H1 (cell line): Measurements from ENCODE around the gene EFR3B. TPM values are rescaled to one million over a fixed set of nuclear protein-coding genes. Genes with fewer than 3 reads are reported as not detected.

ENCODE experiments used
- CTCF ChIA-PET: fragments of 300-600 bp; sonication (Branson Sonifier 250); formaldehyde crosslinking; loops from one replicate; lab custom pipeline; 2021; ENCODE audit not compliant: partially characterized antibody; lab: Charles Lee
- POLR2A ChIA-PET: fragments of 300-600 bp; sonication (Branson Sonifier 250); formaldehyde crosslinking; loops from one replicate; lab custom pipeline; 2021; ENCODE audit warnings: inconsistent platforms; ENCODE audit not compliant: partially characterized antibody; lab: Charles Lee
- DNase-seq, 2 experiments: peaks; one replicate each; pipeline versions ENCODE4 v3.0.0 to v3.0.0-alpha.2; 2010 to 2022; ENCODE audit warnings: low spot score in 2 of 2, low read depth in 1 of 2, mixed read lengths in 1 of 2
- FAIRE-seq: peaks from 2 replicates; lab custom pipeline; 2011; peaks lifted over from hg19 to GRCh38; lab: Jason Lieb, UNC
- H2AFZ ChIP-seq: 2 replicates; pipeline ENCODE4 v1.8.1; 2012; ENCODE audit warnings: low read length, inconsistent platforms
- H2AK5ac ChIP-seq: 2 replicates; pipeline ENCODE4 v1.6.1; 2013; ENCODE audit warnings: low read depth, low read length
- H2BK120ac ChIP-seq: replicated peaks from 2 replicates; pipeline ENCODE3; 2013; ENCODE audit warnings: low read depth, low read length, inconsistent platforms
- H2BK12ac ChIP-seq: 2 replicates; pipeline ENCODE4 v1.6.1; 2013; ENCODE audit warnings: low read depth, low read length
- H2BK15ac ChIP-seq: 2 replicates; pipeline ENCODE4 v1.6.1; 2013; ENCODE audit warnings: low read length
- H2BK20ac ChIP-seq: 2 replicates; pipeline ENCODE4 v1.6.1; 2013; ENCODE audit warnings: low read length
- H2BK5ac ChIP-seq: 2 replicates; pipeline ENCODE4 v1.6.1; 2013; ENCODE audit warnings: low read depth, low read length
- H3K14ac ChIP-seq: 2 replicates; pipeline ENCODE4 v1.6.1; 2013; ENCODE audit warnings: inconsistent platforms; ENCODE audit not compliant: insufficient read length
- H3K18ac ChIP-seq: 2 replicates; pipeline ENCODE4 v1.6.1; 2013; ENCODE audit warnings: low read length; ENCODE audit errors: extremely low read depth
- H3K23ac ChIP-seq: 2 replicates; pipeline ENCODE4 v1.6.1; 2013; ENCODE audit warnings: inconsistent platforms; ENCODE audit not compliant: insufficient read length
- H3K23me2 ChIP-seq: 2 replicates; pipeline ENCODE4 v1.6.1; 2013; ENCODE audit warnings: low read depth, low read length
- H3K27ac ChIP-seq: 2 replicates; pipeline ENCODE4 v1.6.1; 2011; ENCODE audit warnings: low read depth, low read length, inconsistent platforms
- H3K27me3 ChIP-seq, 4 experiments: replicated peaks in 1 of 4; 1 replicate in 1 of 4; 2 replicates in 3 of 4; pipeline versions ENCODE4 v1.6.1 to v1.8.1; 2011 to 2013; ENCODE audit warnings: low read length in 3 of 4, mild to moderate bottlenecking in 3 of 4, inconsistent platforms in 2 of 4, mixed read lengths in 2 of 4, moderate library complexity in 1 of 4; ENCODE audit not compliant: control insufficient read depth in 3 of 4, insufficient read depth in 3 of 4; ENCODE audit errors: extremely low read depth in 1 of 4
- H3K36me3 ChIP-seq, 4 experiments: 2 replicates each; pipeline versions ENCODE4 v1.6.1 to v1.8.1; 2011 to 2013; ENCODE audit warnings: mild to moderate bottlenecking in 4 of 4, low read length in 3 of 4, moderate library complexity in 2 of 4, control low read depth in 1 of 4, inconsistent platforms in 1 of 4; ENCODE audit not compliant: insufficient read depth in 4 of 4, control insufficient read depth in 2 of 4
- H3K4ac ChIP-seq: replicated peaks from 2 replicates; pipeline ENCODE3; 2013; ENCODE audit warnings: low read length, low read depth, mixed read lengths, inconsistent platforms; ENCODE audit not compliant: insufficient read length
- H3K4me1 ChIP-seq, 4 experiments: replicated peaks in 1 of 4; 1 replicate in 1 of 4; 2 replicates in 3 of 4; pipeline versions ENCODE4 v1.6.1 to v1.8.1; 2011 to 2013; ENCODE audit warnings: low read length in 3 of 4, inconsistent platforms in 2 of 4, mixed read lengths in 1 of 4; ENCODE audit not compliant: insufficient read depth in 4 of 4, control insufficient read depth in 3 of 4
- H3K4me2 ChIP-seq, 2 experiments: 2 replicates each; pipeline versions ENCODE4 v1.6.1 to v1.8.1; 2011 to 2013; ENCODE audit warnings: low read depth in 2 of 2, low read length in 2 of 2, control low read depth in 1 of 2, inconsistent platforms in 1 of 2, mild to moderate bottlenecking in 1 of 2; ENCODE audit not compliant: insufficient read depth in 1 of 2
- H3K4me3 ChIP-seq, 4 experiments: fragments of 200-600, 300-600 bp in 1 of 4; sonication (generic), shearing (Covaris generic), sonication (Bioruptor Twin) in 1 of 4; 2 replicates each; pipeline versions ENCODE4 v1.5.1 to v1.8.1; 2011 to 2016; ENCODE audit warnings: low read length in 4 of 4, low read depth in 3 of 4, control low read depth in 2 of 4, inconsistent platforms in 2 of 4, mild to moderate bottlenecking in 2 of 4, mixed read lengths in 1 of 4, moderate library complexity in 1 of 4; ENCODE audit not compliant: insufficient read depth in 2 of 4; ENCODE audit errors: extremely low read depth in 1 of 4
- H3K56ac ChIP-seq: replicated peaks from 2 replicates; pipeline ENCODE3; 2013; ENCODE audit warnings: low read depth, mild to moderate bottlenecking, mixed read lengths, low read length, inconsistent platforms; ENCODE audit not compliant: insufficient read length
- H3K79me1 ChIP-seq: 2 replicates; pipeline ENCODE4 v1.6.1; 2013; ENCODE audit warnings: low read depth, low read length, control low read depth
- H3K79me2 ChIP-seq, 2 experiments: 2 replicates each; pipeline versions ENCODE4 v1.6.1 to v1.8.1; 2012 to 2013; ENCODE audit warnings: low read length in 2 of 2, mild to moderate bottlenecking in 2 of 2, inconsistent platforms in 1 of 2; ENCODE audit not compliant: insufficient read depth in 2 of 2, control insufficient read depth in 1 of 2
- H3K9ac ChIP-seq, 4 experiments: replicated peaks in 1 of 4; 1 replicate in 1 of 4; 2 replicates in 3 of 4; pipeline versions ENCODE4 v1.6.1 to v1.8.1; 2011 to 2013; ENCODE audit warnings: low read depth in 3 of 4, low read length in 3 of 4, control low read depth in 2 of 4, mild to moderate bottlenecking in 2 of 4, moderate library complexity in 2 of 4, inconsistent platforms in 1 of 4; ENCODE audit errors: extremely low read depth in 1 of 4
- H3K9me3 ChIP-seq, 2 experiments: 2 replicates each; pipeline versions ENCODE4 v1.6.1 to v1.8.1; 2012 to 2013; ENCODE audit warnings: mild to moderate bottlenecking in 2 of 2, moderate library complexity in 2 of 2, control low read depth in 1 of 2, inconsistent platforms in 1 of 2, low read depth in 1 of 2, low read length in 1 of 2, mixed read lengths in 1 of 2; ENCODE audit not compliant: insufficient read depth in 2 of 2
- H4K20me1 ChIP-seq, 2 experiments: replicated peaks in 1 of 2; 2 replicates each; pipeline versions ENCODE3 to v1.8.1; 2011 to 2013; ENCODE audit warnings: inconsistent platforms in 2 of 2, low read length in 2 of 2, mild to moderate bottlenecking in 1 of 2; ENCODE audit not compliant: insufficient read depth in 2 of 2, control insufficient read depth in 1 of 2
- H4K5ac ChIP-seq: 2 replicates; pipeline ENCODE4 v1.6.1; 2013; ENCODE audit warnings: low read length, low read depth, mixed read lengths, inconsistent platforms; ENCODE audit not compliant: insufficient read length
- H4K8ac ChIP-seq: 2 replicates; pipeline ENCODE4 v1.8.0; 2013; ENCODE audit warnings: mild to moderate bottlenecking, moderate library complexity, low read length, inconsistent platforms; ENCODE audit not compliant: insufficient read depth; ENCODE audit errors: extremely low read depth
- H4K91ac ChIP-seq: replicated peaks from 2 replicates; pipeline ENCODE3; 2013; ENCODE audit warnings: low read length, mixed read lengths, inconsistent platforms; ENCODE audit not compliant: insufficient read length
- ATF3 ChIP-seq: IDR thresholded peaks from 2 replicates; pipeline ENCODE4 v1.6.1; 2011; ENCODE audit warnings: low read depth, mild to moderate bottlenecking, low read length; ENCODE audit not compliant: insufficient read depth
- BACH1 ChIP-seq: IDR thresholded peaks from 2 replicates; pipeline ENCODE4 v1.6.1; 2012; ENCODE audit warnings: low read length, improper control_type of control experiment
- CHD1 ChIP-seq: IDR thresholded peaks from 2 replicates; pipeline ENCODE4 v1.6.1; 2012; ENCODE audit warnings: low read depth, low read length, improper control_type of control experiment
- EGR1 ChIP-seq: IDR thresholded peaks from 2 replicates; pipeline ENCODE4 v1.6.1; 2011; ENCODE audit warnings: low read depth, low read length, borderline replicate concordance
- KDM4A ChIP-seq: IDR thresholded peaks from one replicate; pipeline ENCODE4 v1.7.1; 2012; ENCODE audit warnings: low read depth, mild to moderate bottlenecking, moderate library complexity, low read length, inconsistent platforms; ENCODE audit not compliant: severe bottlenecking
- MAFK ChIP-seq: IDR thresholded peaks from 2 replicates; pipeline ENCODE4 v1.6.1; 2012; ENCODE audit warnings: low read depth, mild to moderate bottlenecking, improper control_type of control experiment, low read length
- MAX ChIP-seq: IDR thresholded peaks from 2 replicates; pipeline ENCODE4 v1.6.1; 2012; ENCODE audit warnings: inconsistent platforms
- RBBP5 ChIP-seq: IDR thresholded peaks from 2 replicates; pipeline ENCODE4 v1.7.1; 2012; ENCODE audit warnings: low read depth, mild to moderate bottlenecking, inconsistent platforms, low read length, moderate library complexity, borderline replicate concordance
- SIRT6 ChIP-seq: IDR thresholded peaks from one replicate; pipeline ENCODE4 v1.7.1; 2012; ENCODE audit warnings: low read length, inconsistent platforms
- SP1 ChIP-seq: IDR thresholded peaks from 2 replicates; pipeline ENCODE4 v1.6.1; 2011; ENCODE audit warnings: low read depth, low read length
- SP2 ChIP-seq: IDR thresholded peaks from 2 replicates; pipeline ENCODE4 v1.6.1; 2012; ENCODE audit warnings: mild to moderate bottlenecking, low read length, inconsistent platforms
- TAF7 ChIP-seq: optimal IDR thresholded peaks from 2 replicates; pipeline ENCODE3; 2011; ENCODE audit warnings: low read depth, mild to moderate bottlenecking, inconsistent platforms, low read length, moderate library complexity, borderline replicate concordance
- WGBS, 2 experiments: shearing (Covaris generic) in 1 of 2; methylation state at CpG; one replicate each; pipeline versions ENCODE4 v1.1.6 to v1.1.7; 2013 to 2015; ENCODE audit warnings: low lambda C conversion rate in 2 of 2, mixed read lengths in 2 of 2, inconsistent platforms in 1 of 2, low coverage in 1 of 2, missing lambda C conversion rate in 1 of 2; ENCODE audit not compliant: insufficient replicate concordance in 2 of 2, insufficient coverage in 1 of 2, insufficient read length in 1 of 2; ENCODE audit errors: extremely low coverage in 1 of 2, missing lambda C conversion rate in 1 of 2; 5-methylcytosine and 5-hydroxymethylcytosine counted together
- polyA plus RNA-seq, 7 experiments: library from polyadenylated mRNA; depleted of rRNA in 3 of 7; stranded (reverse) in 5 of 7; unstranded in 2 of 7; fragments of >200 nt in 5 of 7; fragments of 200-250 nt in 2 of 7; gene quantifications; 1 replicate in 5 of 7; 2 replicates in 1 of 7; 4 replicates in 1 of 7; pipeline versions ENCODE4 v1.2.1 to v1.2.3, GENCODE V29; 2011 to 2013; ENCODE audit warnings: missing spikeins in 2 of 7, mixed read lengths in 2 of 7
- total RNA-seq: library from RNA; stranded (reverse); fragmentation: NEBNext Ultra II Directional; extraction: Animal tissue kit (Norgen Biotek cat#: 25700); gene quantifications from 2 replicates; pipeline ENCODE4 v1.2.1, GENCODE V29; 2021

Gene EFR3B
- total and polyA plus RNA-seq, 2 of the 8 experiments (the other 6 are each of a cell fraction or from before 2014, with no cell fraction given), result 3.4 to 9.6 TPM

DNA sequence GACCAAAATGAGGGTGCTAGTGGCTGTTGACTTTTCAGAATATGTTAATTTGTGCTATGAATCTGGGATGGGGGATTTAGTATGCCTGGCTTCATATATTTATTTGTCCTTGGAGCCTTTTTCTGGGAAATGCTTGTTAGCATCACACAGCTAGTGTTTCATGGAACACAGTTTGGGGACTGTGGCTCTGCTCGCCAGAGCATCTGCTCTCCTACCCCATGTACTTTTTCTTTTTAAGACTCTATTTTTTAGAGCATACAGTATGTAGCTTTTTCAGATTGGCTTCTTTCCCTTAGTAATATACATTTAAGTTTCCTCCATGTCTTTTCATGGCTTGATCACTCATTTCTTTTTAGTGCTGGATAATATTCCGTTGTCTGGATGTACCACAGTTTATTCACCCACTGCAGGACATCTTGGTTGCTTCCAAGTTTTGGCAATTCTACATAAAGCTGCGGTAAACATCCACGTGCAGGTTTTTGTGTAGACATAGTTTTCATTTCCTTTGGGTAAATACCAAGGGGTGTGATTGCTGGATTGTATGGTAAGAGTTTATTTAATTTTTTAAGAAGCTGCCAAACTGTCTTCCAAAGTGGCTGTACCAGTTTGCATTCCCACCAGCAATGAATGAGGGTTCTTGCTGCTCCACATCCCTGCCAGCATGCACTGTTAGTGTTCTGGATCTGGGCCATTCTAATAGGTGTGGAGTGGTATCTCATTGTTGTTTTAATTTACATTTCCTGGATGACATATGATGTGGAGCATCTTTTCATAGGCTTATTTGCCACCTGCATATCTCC lies 44.1 kb downstream of the EFR3B start:
- H3K9ac ChIP-seq, result no peak overlapping the region
- no peak overlapping the region for H2AK5ac ChIP-seq
- no peak overlapping the region for H3K4me2 ChIP-seq
- no peak overlapping the region for H3K4me3 ChIP-seq
- no peak overlapping the region for H4K91ac ChIP-seq
- H3K23me2 ChIP-seq, result no peaks in the 10 kb centered on the region
- H2BK5ac ChIP-seq, result no peak overlapping the region
- H3K79me2 ChIP-seq, result no peaks in the 10 kb centered on the region
- peaks cover 12 to 21% (median 15%) of the 10 kb centered on the region in 4 experiments for H3K4me1 ChIP-seq
- no peak overlapping the region for H2BK15ac ChIP-seq
- no peak overlapping the region for H3K14ac ChIP-seq
- no peak overlapping the region for H2AFZ ChIP-seq
- 88% methylated on average over 4 of the region's 4 CpGs; no CpG with 5 or more reads in 1 of the 2 experiments for WGBS, 2 experiments
- no peak overlapping the region for H2BK12ac ChIP-seq
- H2BK120ac ChIP-seq, result no peak overlapping the region
- peaks cover 3 to 16% (median 11%) of the 10 kb centered on the region in 4 experiments; a peak in 4 of 7 replicates for H3K27me3 ChIP-seq
- H3K4ac ChIP-seq, result no peak overlapping the region
- CTCF ChIA-PET, result interaction anchor here (2.3 kb wide), 1 partner anchor 44 kb away, joined by 4 read pairs; no protein-coding TSS in a partner anchor
- DNase-seq (no peak), FAIRE-seq (no peak)
- POLR2A ChIA-PET, result no interaction called here
- H4K20me1 ChIP-seq, result peaks cover 2% of the 10 kb centered on the region in 2 experiments
- H3K23ac ChIP-seq, result no peak overlapping the region
- no peaks in the 10 kb centered on the region for H3K9me3 ChIP-seq
- no peak overlapping the region for H4K5ac ChIP-seq
- H2BK20ac ChIP-seq, result no peak overlapping the region
- H3K79me1 ChIP-seq, result no peaks in the 10 kb centered on the region
- no peak overlapping the region for H3K27ac ChIP-seq
- H3K56ac ChIP-seq, result no peak overlapping the region
- H4K8ac ChIP-seq, result no peak overlapping the region
- no peaks in the 10 kb centered on the region for H3K36me3 ChIP-seq
- no peak overlapping the region for H3K18ac ChIP-seq
- TF ChIP-seq BACH1, result no peak
- no peak for TF ChIP-seq SP1
- no peak for TF ChIP-seq SIRT6
- TF ChIP-seq SP2, result no peak
- TF ChIP-seq KDM4A, result no peak
- no peak for TF ChIP-seq CHD1
- no peak for TF ChIP-seq EGR1
- no peak for TF ChIP-seq TAF7
- no peak for TF ChIP-seq ATF3
- TF ChIP-seq MAX, result no peak
- no peak for TF ChIP-seq RBBP5
- TF ChIP-seq MAFK, result no peak
